Measurements from ENCODE around the gene PDK2. TPM values are rescaled to one million over a fixed set of nuclear protein-coding genes. Genes with fewer than 3 reads are reported as not detected.

Gene PDK2
- total and polyA plus RNA-seq, 9 of the 15 experiments (the other 6 are each of a cell fraction or from before 2014, with no cell fraction given) = 0.03 to 2.5 (median 1.4) TPM

- no peak for TF ChIP-seq RBM39 (optimal IDR thresholded peaks at IDR 0.05; ENCODE audit: low read depth, low read length)
- TF ChIP-seq MEIS2 (IDR thresholded peaks at IDR 0.05; ENCODE audit: partially characterized antibody) = peak; percentile 45
- peak; percentile 66 for TF ChIP-seq EGR1 (conservative IDR thresholded peaks at IDR 0.05)
- TF ChIP-seq CCNT2 (IDR thresholded peaks at IDR 0.05; ENCODE audit: borderline replicate concordance, extremely low read depth, insufficient read length, low read depth, low read length) = no peak
- no peak for TF ChIP-seq CHD4 (IDR thresholded peaks at IDR 0.05; ENCODE audit: insufficient read depth, insufficient replicate concordance, low read depth, low read length, poor library complexity, severe bottlenecking)
- no peak for TF ChIP-seq BDP1 (IDR thresholded peaks at IDR 0.05; ENCODE audit: insufficient read depth, insufficient read length)
- TF ChIP-seq ZFX (CRISPR knock-in tag; IDR thresholded peaks at IDR 0.05) = no peak
- no peak for TF ChIP-seq CBX5 (IDR thresholded peaks at IDR 0.05; ENCODE audit: borderline replicate concordance, low read depth)
- TF ChIP-seq ZNF717 (CRISPR knock-in tag; IDR thresholded peaks at IDR 0.05) = no peak
- TF ChIP-seq ARID1B (IDR thresholded peaks at IDR 0.05) = peak; percentile 59
- no peak for TF ChIP-seq GATAD2A (IDR thresholded peaks at IDR 0.05)
- TF ChIP-seq TAL1 (IDR thresholded peaks at IDR 0.05) = peak; percentile 31; the same call in 1 of the 2 replicates
- TF ChIP-seq ZBTB8A (IDR thresholded peaks at IDR 0.05; ENCODE audit: partially characterized antibody) = no peak
- no peak for TF ChIP-seq KDM4B (IDR thresholded peaks at IDR 0.05; ENCODE audit: borderline replicate concordance in 2 of 2, low read depth in 1 of 2)
- no peak for TF ChIP-seq ERF (CRISPR knock-in tag; IDR thresholded peaks at IDR 0.05)
- no peak for TF ChIP-seq SLC30A9 (CRISPR knock-in tag; IDR thresholded peaks at IDR 0.05)
- TF ChIP-seq SPI1 (IDR thresholded peaks at IDR 0.05; ENCODE audit: borderline replicate concordance, low read depth, low read length) = 0 out of 2 replicates have a peak, but pooled peaks have one; percentile 7
- TF ChIP-seq MAFF (IDR thresholded peaks at IDR 0.05; ENCODE audit: low read length) = no peak
- TF ChIP-seq RNF219 (CRISPR knock-in tag; IDR thresholded peaks at IDR 0.05) = no peak
- TF ChIP-seq RCOR1 (IDR thresholded peaks at IDR 0.05; ENCODE audit: borderline replicate concordance in 1 of 2, low read depth in 2 of 2, low read length in 2 of 2) = peak in 1 of 2 experiments; percentile 56; a peak in 2 of 4 replicates
- TF ChIP-seq ZNF778 (CRISPR knock-in tag; IDR thresholded peaks at IDR 0.05) = no peak
- TF ChIP-seq E2F8 (IDR thresholded peaks at IDR 0.05; ENCODE audit: low read depth, partially characterized antibody) = no peak
- peak; percentile 29; the same call in 1 of the 2 replicates for TF ChIP-seq CTBP1 (IDR thresholded peaks at IDR 0.05; ENCODE audit: borderline replicate concordance)
- 0 out of 4 replicates have a peak, but pooled peaks of 1 of the 2 experiments have one; percentile 9 for TF ChIP-seq KDM1A (IDR thresholded peaks at IDR 0.05)
These were observed 13.4 kb downstream of the PDK2 start (continued) for GRCh38 chr17:50108556-50108955.

Data from K562 (cell line).